Measurements from ENCODE around the gene RPS26. TPM values are rescaled to one million over a fixed set of nuclear protein-coding genes. Genes with fewer than 3 reads are reported as not detected.

RPS26 gene
- total and polyA plus RNA-seq, 2 of the 13 experiments (the other 11 are each of a cell fraction or from before 2014, with no cell fraction given) = 150 to 421 TPM

GRCh38 chr12:55996715-55997534 is 44.8 kb upstream of the RPS26 start, which contains the start of gene SUOX (continued):
- TF ChIP-seq TCF12 (IDR thresholded peaks at IDR 0.05) (no peak), TCF12 (CRISPR knock-in tag; IDR thresholded peaks at IDR 0.05) (no peak), SOX5 (CRISPR knock-in tag; IDR thresholded peaks at IDR 0.05; ENCODE audit: borderline replicate concordance) (no peak), NPAS2 (CRISPR knock-in tag; IDR thresholded peaks at IDR 0.05; ENCODE audit: borderline replicate concordance) (no peak), RXRA (CRISPR knock-in tag; IDR thresholded peaks at IDR 0.05) (peak; percentile 80), ZNF580 (CRISPR knock-in tag; IDR thresholded peaks at IDR 0.05; ENCODE audit: borderline replicate concordance, low read depth) (peak; percentile 51; the same call in 1 of the 2 replicates), ZNF740 (CRISPR knock-in tag; IDR thresholded peaks at IDR 0.05) (0 out of 2 replicates have a peak, but pooled peaks have one; percentile 23), PLSCR1 (CRISPR knock-in tag; IDR thresholded peaks at IDR 0.05; ENCODE audit: borderline replicate concordance) (no peak), ZNF660 (CRISPR knock-in tag; IDR thresholded peaks at IDR 0.05; ENCODE audit: borderline replicate concordance, low read depth) (no peak), ZBTB46 (CRISPR knock-in tag; IDR thresholded peaks at IDR 0.05; ENCODE audit: borderline replicate concordance) (no peak), ZSCAN9 (CRISPR knock-in tag; IDR thresholded peaks at IDR 0.05; ENCODE audit: borderline replicate concordance) (no peak; the same call in 1 of the 2 replicates), MEIS2 (CRISPR knock-in tag; IDR thresholded peaks at IDR 0.05) (no peak), ZNF883 (CRISPR knock-in tag; IDR thresholded peaks at IDR 0.05; ENCODE audit: not compliant biosample characterization) (peak; percentile 45), ZNF280B (CRISPR knock-in tag; IDR thresholded peaks at IDR 0.05; ENCODE audit: borderline replicate concordance) (no peak; the same call in 1 of the 2 replicates), CEBPB (IDR thresholded peaks at IDR 0.05; ENCODE audit: borderline replicate concordance, low read depth, low read length) (no peak), POGZ (CRISPR knock-in tag; IDR thresholded peaks at IDR 0.05) (no peak; the same call in 1 of the 2 replicates), KDM5B (CRISPR knock-in tag; IDR thresholded peaks at IDR 0.05; ENCODE audit: borderline replicate concordance) (peak; percentile 4; the same call in 1 of the 2 replicates), ZNF138 (CRISPR knock-in tag; IDR thresholded peaks at IDR 0.05; ENCODE audit: low read depth) (no peak), SMARCC2 (IDR thresholded peaks at IDR 0.05) (no peak), BCL3 (CRISPR knock-in tag; IDR thresholded peaks at IDR 0.05) (no peak; the same call in 1 of the 2 replicates), ZNF792 (CRISPR knock-in tag; IDR thresholded peaks at IDR 0.05) (peak; percentile 70; the same call in 1 of the 2 replicates), ZNF576 (CRISPR knock-in tag; IDR thresholded peaks at IDR 0.05) (no peak)
